IMR-90 (cell line): ENCODE results near the gene BCAS3.

Experiments used
- BHLHE40 ChIP-seq: fragments of 150-350 bp; IDR thresholded peaks from 2 replicates; pipeline ENCODE4 v1.6.1; 2016; ENCODE audit warnings: mild to moderate bottlenecking, low read depth, low read length
- CEBPB ChIP-seq: IDR thresholded peaks from 2 replicates; pipeline ENCODE4 v1.6.1; 2012; ENCODE audit warnings: low read depth, low read length, improper control_type of control experiment
- FOS ChIP-seq: fragments of 150-350 bp; IDR thresholded peaks from 2 replicates; pipeline ENCODE4 v1.6.1; 2016; ENCODE audit warnings: low read depth, low read length
- MAFK ChIP-seq: IDR thresholded peaks from 2 replicates; pipeline ENCODE4 v1.6.1; 2012; ENCODE audit warnings: low read depth, low read length, improper control_type of control experiment
- MAZ ChIP-seq: IDR thresholded peaks from 2 replicates; pipeline ENCODE4 v1.6.1; 2012; ENCODE audit warnings: low read depth, mild to moderate bottlenecking, low read length, improper control_type of control experiment, moderate library complexity, borderline replicate concordance
- MXI1 ChIP-seq: IDR thresholded peaks from 2 replicates; pipeline ENCODE4 v1.6.1; 2012; ENCODE audit warnings: low read depth, mild to moderate bottlenecking, low read length, moderate library complexity, borderline replicate concordance
- POLR2A ChIP-seq: IDR thresholded peaks from 2 replicates; pipeline ENCODE4 v1.6.1; 2012; ENCODE audit warnings: mild to moderate bottlenecking, low read depth, low read length
- RAD21 ChIP-seq: IDR thresholded peaks from 2 replicates; pipeline ENCODE4 v1.6.1; 2012; ENCODE audit warnings: low read length, improper control_type of control experiment
- RFX5 ChIP-seq: IDR thresholded peaks from 2 replicates; pipeline ENCODE4 v1.8.0; 2012; ENCODE audit warnings: low read depth, mild to moderate bottlenecking, low read length, moderate library complexity
- SMC3 ChIP-seq: fragments of 150-350 bp; IDR thresholded peaks from 2 replicates; pipeline ENCODE4 v1.6.1; 2016; ENCODE audit warnings: low read depth, mild to moderate bottlenecking, antibody characterized with exemption, low read length, moderate library complexity
- TF ChIP-seq, protein P1 (sequence below): conservative IDR thresholded peaks from 2 replicates; pipeline ENCODE4 v1.5.1; 2012; ENCODE audit warnings: mild to moderate bottlenecking, low read depth, low read length, improper control_type of control experiment
- TF ChIP-seq, protein P2 (sequence below): fragments of 150-350 bp; IDR thresholded peaks from 2 replicates; pipeline ENCODE4 v1.6.1; 2017; ENCODE audit warnings: mild to moderate bottlenecking, antibody characterized with exemption, low read length, low read depth

DNA sequence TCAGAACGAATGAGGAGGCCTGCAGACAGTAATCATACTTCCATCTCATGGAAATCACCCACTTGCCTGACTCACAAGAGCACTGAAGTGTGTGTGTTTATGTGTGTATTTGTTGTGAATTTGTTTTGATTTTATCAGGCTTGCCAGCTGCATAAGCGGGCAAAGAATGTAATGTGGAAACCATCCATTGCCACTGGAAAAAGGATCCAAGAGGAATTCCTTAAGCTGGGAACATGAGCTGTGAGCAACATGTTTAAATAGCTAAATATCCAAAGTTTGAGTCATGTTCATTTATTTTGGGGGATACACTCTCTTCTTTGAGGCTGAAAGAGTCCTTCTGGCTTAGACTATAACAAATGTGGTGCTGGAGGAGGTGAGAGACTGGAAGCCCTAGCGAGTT lies 523.6 kb downstream of the BCAS3 start:
- TF ChIP-seq, protein P1, sequence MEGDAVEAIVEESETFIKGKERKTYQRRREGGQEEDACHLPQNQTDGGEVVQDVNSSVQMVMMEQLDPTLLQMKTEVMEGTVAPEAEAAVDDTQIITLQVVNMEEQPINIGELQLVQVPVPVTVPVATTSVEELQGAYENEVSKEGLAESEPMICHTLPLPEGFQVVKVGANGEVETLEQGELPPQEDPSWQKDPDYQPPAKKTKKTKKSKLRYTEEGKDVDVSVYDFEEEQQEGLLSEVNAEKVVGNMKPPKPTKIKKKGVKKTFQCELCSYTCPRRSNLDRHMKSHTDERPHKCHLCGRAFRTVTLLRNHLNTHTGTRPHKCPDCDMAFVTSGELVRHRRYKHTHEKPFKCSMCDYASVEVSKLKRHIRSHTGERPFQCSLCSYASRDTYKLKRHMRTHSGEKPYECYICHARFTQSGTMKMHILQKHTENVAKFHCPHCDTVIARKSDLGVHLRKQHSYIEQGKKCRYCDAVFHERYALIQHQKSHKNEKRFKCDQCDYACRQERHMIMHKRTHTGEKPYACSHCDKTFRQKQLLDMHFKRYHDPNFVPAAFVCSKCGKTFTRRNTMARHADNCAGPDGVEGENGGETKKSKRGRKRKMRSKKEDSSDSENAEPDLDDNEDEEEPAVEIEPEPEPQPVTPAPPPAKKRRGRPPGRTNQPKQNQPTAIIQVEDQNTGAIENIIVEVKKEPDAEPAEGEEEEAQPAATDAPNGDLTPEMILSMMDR: no peak
- TF ChIP-seq, protein P2, sequence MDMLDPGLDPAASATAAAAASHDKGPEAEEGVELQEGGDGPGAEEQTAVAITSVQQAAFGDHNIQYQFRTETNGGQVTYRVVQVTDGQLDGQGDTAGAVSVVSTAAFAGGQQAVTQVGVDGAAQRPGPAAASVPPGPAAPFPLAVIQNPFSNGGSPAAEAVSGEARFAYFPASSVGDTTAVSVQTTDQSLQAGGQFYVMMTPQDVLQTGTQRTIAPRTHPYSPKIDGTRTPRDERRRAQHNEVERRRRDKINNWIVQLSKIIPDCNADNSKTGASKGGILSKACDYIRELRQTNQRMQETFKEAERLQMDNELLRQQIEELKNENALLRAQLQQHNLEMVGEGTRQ: no peak
- TF ChIP-seq MAZ (no peak), POLR2A (no peak), BHLHE40 (peak; percentile 17; the same call in 1 of the 2 replicates), RFX5 (no peak), MAFK (peak; percentile 25; the same call in 1 of the 2 replicates), SMC3 (peak; percentile 24; the same call in 1 of the 2 replicates), RAD21 (peak; percentile 21; the same call in 1 of the 2 replicates), MXI1 (no peak), FOS (peak; percentile 84), CEBPB (peak; percentile 79)
